Measurements from ENCODE around the gene OVCA2.
A peak's percentile ranks its signal among the peaks of the same experiment; 100 is the strongest.

Gene OVCA2

DNA sequence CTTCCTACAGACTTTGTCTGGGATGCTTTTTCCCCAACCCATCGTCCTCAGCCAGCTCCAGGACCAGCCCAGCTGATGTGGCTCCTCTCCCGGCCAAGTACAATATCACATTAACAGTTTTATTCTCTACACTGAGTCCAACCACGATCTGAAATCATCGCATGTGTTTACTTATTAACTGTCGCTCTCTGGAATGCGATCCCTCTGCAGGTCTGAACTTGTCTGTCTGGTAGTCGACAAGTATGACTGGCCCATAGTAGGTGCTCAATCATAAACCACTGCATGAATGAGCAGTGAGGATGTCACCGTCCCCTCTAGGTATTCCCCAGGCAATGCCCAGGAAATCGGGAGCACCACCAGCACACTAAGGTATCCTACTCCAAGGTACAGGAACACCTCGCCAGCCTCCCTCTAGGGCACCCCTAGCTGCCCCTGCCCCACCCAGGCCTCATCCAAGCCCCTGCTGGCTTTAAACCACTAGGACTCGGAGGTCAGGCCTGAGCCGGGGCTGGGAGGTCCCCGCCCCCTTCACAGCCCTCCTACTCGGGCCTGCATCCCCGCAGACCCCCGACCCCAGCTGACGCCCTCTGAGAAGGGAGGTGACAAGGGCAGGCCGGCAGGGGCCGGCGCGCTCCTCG lies 44.4 kb upstream of the OVCA2 start (continued):
- TF ChIP-seq ZNF394 (tag by site-specific recombination; IDR thresholded peaks at IDR 0.05; ENCODE audit: borderline replicate concordance), result no peak
- peak; percentile 75; the same call in 1 of the 2 replicates for TF ChIP-seq ZEB2 (tag by site-specific recombination; IDR thresholded peaks at IDR 0.05)
- no peak for TF ChIP-seq YY1 (tag by site-specific recombination; IDR thresholded peaks at IDR 0.05)
- TF ChIP-seq, protein P1, sequence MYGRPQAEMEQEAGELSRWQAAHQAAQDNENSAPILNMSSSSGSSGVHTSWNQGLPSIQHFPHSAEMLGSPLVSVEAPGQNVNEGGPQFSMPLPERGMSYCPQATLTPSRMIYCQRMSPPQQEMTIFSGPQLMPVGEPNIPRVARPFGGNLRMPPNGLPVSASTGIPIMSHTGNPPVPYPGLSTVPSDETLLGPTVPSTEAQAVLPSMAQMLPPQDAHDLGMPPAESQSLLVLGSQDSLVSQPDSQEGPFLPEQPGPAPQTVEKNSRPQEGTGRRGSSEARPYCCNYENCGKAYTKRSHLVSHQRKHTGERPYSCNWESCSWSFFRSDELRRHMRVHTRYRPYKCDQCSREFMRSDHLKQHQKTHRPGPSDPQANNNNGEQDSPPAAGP (tag by site-specific recombination; IDR thresholded peaks at IDR 0.05), result peak; percentile 58; the same call in 1 of the 2 replicates
- TF ChIP-seq ZNF555 (tag by site-specific recombination; conservative IDR thresholded peaks at IDR 0.05), result no peak
- TF ChIP-seq KLF8 (tag by site-specific recombination; IDR thresholded peaks at IDR 0.05), result peak; percentile 68
- peak; percentile 82; the same call in 1 of the 2 replicates for TF ChIP-seq ZBTB17 (tag by site-specific recombination; IDR thresholded peaks at IDR 0.05)
- TF ChIP-seq ZFHX2 (tag by site-specific recombination; conservative IDR thresholded peaks at IDR 0.05), result peak; percentile 32
- peak; percentile 31; the same call in 1 of the 2 replicates for TF ChIP-seq WT1 (tag by site-specific recombination; IDR thresholded peaks at IDR 0.05)
- TF ChIP-seq, protein P2, sequence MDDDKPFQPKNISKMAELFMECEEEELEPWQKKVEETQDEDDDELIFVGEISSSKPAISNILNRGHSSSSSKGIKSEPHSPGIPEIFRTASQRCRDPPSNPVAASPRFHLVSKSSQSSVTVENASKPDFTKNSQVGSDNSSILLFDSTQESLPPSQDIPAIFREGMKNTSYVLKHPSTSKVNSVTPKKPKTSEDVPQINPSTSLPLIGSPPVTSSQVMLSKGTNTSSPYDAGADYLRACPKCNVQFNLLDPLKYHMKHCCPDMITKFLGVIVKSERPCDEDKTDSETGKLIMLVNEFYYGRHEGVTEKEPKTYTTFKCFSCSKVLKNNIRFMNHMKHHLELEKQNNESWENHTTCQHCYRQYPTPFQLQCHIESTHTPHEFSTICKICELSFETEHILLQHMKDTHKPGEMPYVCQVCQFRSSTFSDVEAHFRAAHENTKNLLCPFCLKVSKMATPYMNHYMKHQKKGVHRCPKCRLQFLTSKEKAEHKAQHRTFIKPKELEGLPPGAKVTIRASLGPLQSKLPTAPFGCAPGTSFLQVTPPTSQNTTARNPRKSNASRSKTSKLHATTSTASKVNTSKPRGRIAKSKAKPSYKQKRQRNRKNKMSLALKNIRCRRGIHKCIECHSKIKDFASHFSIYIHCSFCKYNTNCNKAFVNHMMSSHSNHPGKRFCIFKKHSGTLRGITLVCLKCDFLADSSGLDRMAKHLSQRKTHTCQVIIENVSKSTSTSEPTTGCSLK (tag by site-specific recombination; IDR thresholded peaks at IDR 0.05), result no peak
- TF ChIP-seq, protein P3, sequence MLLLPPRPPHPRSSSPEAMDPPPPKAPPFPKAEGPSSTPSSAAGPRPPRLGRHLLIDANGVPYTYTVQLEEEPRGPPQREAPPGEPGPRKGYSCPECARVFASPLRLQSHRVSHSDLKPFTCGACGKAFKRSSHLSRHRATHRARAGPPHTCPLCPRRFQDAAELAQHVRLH (tag by site-specific recombination; IDR thresholded peaks at IDR 0.05), result no peak
- no peak for TF ChIP-seq ZNF354C (tag by site-specific recombination; IDR thresholded peaks at IDR 0.05; ENCODE audit: borderline replicate concordance, low read depth)
- TF ChIP-seq PRDM6 (tag by site-specific recombination; IDR thresholded peaks at IDR 0.05), result no peak
- TF ChIP-seq ZNF610 (tag by site-specific recombination; IDR thresholded peaks at IDR 0.05; ENCODE audit: borderline replicate concordance), result peak; percentile 39; the same call in 1 of the 2 replicates
- TF ChIP-seq ZNF416 (tag by site-specific recombination; IDR thresholded peaks at IDR 0.05), result no peak
- TF ChIP-seq, protein P4, sequence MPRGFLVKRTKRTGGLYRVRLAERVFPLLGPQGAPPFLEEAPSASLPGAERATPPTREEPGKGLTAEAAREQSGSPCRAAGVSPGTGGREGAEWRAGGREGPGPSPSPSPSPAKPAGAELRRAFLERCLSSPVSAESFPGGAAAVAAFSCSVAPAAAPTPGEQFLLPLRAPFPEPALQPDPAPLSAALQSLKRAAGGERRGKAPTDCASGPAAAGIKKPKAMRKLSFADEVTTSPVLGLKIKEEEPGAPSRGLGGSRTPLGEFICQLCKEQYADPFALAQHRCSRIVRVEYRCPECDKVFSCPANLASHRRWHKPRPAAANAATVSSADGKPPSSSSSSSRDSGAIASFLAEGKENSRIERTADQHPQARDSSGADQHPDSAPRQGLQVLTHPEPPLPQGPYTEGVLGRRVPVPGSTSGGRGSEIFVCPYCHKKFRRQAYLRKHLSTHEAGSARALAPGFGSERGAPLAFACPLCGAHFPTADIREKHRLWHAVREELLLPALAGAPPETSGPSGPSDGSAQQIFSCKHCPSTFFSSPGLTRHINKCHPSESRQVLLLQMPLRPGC (tag by site-specific recombination; IDR thresholded peaks at IDR 0.05), result peak; percentile 73; the same call in 1 of the 2 replicates
- peak; percentile 47 for TF ChIP-seq OSR2 (tag by site-specific recombination; IDR thresholded peaks at IDR 0.05)
- peak; percentile 81 for TF ChIP-seq ZNF600 (tag by site-specific recombination; IDR thresholded peaks at IDR 0.05)
- TF ChIP-seq ZNF335 (tag by site-specific recombination; conservative IDR thresholded peaks at IDR 0.05), result no peak
- TF ChIP-seq, protein P5, sequence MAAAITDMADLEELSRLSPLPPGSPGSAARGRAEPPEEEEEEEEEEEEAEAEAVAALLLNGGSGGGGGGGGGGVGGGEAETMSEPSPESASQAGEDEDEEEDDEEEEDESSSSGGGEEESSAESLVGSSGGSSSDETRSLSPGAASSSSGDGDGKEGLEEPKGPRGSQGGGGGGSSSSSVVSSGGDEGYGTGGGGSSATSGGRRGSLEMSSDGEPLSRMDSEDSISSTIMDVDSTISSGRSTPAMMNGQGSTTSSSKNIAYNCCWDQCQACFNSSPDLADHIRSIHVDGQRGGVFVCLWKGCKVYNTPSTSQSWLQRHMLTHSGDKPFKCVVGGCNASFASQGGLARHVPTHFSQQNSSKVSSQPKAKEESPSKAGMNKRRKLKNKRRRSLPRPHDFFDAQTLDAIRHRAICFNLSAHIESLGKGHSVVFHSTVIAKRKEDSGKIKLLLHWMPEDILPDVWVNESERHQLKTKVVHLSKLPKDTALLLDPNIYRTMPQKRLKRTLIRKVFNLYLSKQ (tag by site-specific recombination; IDR thresholded peaks at IDR 0.05; ENCODE audit: borderline replicate concordance), result no peak
- TF ChIP-seq ZSCAN4 (tag by site-specific recombination; IDR thresholded peaks at IDR 0.05), result no peak
- no peak for TF ChIP-seq ZNF585B (tag by site-specific recombination; IDR thresholded peaks at IDR 0.05)
- no peak for TF ChIP-seq ZNF10 (tag by site-specific recombination; IDR thresholded peaks at IDR 0.05)
- TF ChIP-seq, protein P6, sequence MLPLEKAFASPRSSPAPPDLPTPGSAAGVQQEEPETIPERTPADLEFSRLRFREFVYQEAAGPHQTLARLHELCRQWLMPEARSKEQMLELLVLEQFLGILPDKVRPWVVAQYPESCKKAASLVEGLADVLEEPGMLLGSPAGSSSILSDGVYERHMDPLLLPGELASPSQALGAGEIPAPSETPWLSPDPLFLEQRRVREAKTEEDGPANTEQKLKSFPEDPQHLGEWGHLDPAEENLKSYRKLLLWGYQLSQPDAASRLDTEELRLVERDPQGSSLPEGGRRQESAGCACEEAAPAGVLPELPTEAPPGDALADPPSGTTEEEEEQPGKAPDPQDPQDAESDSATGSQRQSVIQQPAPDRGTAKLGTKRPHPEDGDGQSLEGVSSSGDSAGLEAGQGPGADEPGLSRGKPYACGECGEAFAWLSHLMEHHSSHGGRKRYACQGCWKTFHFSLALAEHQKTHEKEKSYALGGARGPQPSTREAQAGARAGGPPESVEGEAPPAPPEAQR (tag by site-specific recombination; IDR thresholded peaks at IDR 0.05), result no peak
- no peak for TF ChIP-seq ZNF621 (tag by site-specific recombination; IDR thresholded peaks at IDR 0.05)
- TF ChIP-seq SP7 (tag by site-specific recombination; IDR thresholded peaks at IDR 0.05), result peak; percentile 53; the same call in 1 of the 2 replicates
- no peak for TF ChIP-seq ZNF19 (tag by site-specific recombination; IDR thresholded peaks at IDR 0.05; ENCODE audit: low read depth)
- TF ChIP-seq BCL11A (tag by site-specific recombination; IDR thresholded peaks at IDR 0.05; ENCODE audit: low read depth), result peak; percentile 40; the same call in 1 of the 2 replicates
- TF ChIP-seq ZNF341 (tag by site-specific recombination; IDR thresholded peaks at IDR 0.05; ENCODE audit: low read depth), result no peak
